GM12801 (cell line): ENCODE data around the gene FARSA.

Source experiments
- CTCF ChIP-seq: IDR thresholded peaks from one replicate; pipeline ENCODE4 v1.5.1; 2011; ENCODE audit warnings: control low read depth; ENCODE audit not compliant: insufficient read length; ENCODE audit errors: extremely low read depth

Gene FARSA

DNA sequence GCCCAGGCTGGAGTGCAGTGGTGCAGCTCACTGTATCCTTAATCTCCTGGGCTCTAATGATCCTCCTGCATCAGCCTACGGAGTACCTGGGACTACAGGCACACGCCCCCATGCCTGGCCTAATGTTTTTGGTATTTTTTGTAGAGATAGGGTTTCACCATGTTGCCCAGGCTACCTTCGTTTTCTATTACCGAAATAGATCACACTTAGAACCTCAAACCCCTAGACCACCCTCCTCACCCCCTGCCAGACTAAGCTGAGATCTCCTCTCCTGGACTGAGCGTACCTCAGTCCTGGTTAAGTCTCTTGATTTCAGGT is 46.9 kb downstream of the FARSA start:
- no peak for TF ChIP-seq CTCF

GRCh38 chr19:12885749-12886650 is 47.5 kb downstream of the FARSA start:
- no peak for TF ChIP-seq CTCF

GRCh38 chr19:12884926-12885748 is 48.4 kb downstream of the FARSA start:
- TF ChIP-seq CTCF = no peak

DNA sequence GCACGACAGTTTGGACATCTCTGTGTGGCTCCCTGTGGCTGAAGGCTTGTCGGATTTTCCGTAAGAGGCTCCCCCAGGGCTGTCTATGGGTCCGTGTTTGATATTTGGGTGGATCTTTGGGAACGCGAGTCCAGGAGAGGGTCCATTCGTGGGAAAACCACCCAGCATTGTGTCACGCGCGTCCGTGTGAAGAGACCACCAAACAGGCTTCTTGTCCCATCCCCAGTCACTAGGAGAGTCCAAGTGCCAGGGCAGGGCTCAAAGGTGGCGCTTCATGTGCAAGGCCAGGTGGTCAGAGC is 48.9 kb downstream of the FARSA start:
- TF ChIP-seq CTCF = no peak

- TF ChIP-seq CTCF = no peak
Observed at GRCh38 chr19:12884202-12884601, 49.3 kb downstream of the FARSA start.

GRCh38 chr19:12882589-12882988 is 50.9 kb downstream of the FARSA start:
- TF ChIP-seq CTCF = no peak

DNA sequence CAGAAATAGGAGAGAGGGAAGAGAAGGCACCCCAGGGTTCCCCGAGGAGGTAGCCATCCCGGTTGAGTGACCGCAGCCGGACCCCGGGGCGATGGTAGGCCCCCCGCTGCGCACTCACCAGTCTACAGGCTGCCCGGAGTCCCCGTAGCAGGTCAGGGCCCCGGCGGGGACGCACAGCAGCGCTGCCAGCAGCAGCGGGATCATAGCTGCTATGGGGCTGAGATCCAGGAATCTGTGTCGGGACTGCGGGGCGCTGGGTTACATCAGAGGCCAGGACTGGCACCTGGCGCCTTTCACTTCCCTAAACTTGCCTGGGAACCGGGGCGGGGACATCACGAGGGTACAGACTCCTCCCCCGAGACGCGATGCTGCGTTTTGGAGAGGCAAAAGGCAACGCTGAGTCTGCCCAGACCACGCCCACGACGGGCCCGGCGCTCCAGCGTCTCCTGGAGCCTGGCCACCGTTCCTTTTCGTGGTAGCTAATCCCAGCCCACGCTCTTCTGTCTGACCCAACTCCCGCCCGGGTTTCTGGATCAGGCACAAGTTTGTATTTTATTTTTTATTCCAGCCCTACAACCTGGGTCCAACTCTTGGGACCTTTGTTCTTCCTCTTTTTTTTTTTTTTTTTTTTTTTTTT is 52.2 kb downstream of the FARSA start, which contains the start of gene DNASE2:
Gene DNASE2 (minus strand): TSS at position 278 of the 637 bp plus-strand sequence. CDS start 74 bp downstream, at position 204.
- TF ChIP-seq CTCF = no peak
